ENCODE results near the gene RASGRP2.

RASGRP2 gene

GRCh38 chr11:64713781-64714363 lies 30.1 kb downstream of the RASGRP2 start:
- TF ChIP-seq CTCF (conservative IDR thresholded peaks at IDR 0.05) (no peak), ZFX (IDR thresholded peaks at IDR 0.05) (no peak)
- no peak overlapping the region for H3K27ac ChIP-seq

- TF ChIP-seq ZFX (IDR thresholded peaks at IDR 0.05) = no peak
- no peak for TF ChIP-seq CTCF (conservative IDR thresholded peaks at IDR 0.05)
- no peak overlapping the region for H3K27ac ChIP-seq
These were observed 30.8 kb downstream of the RASGRP2 start for GRCh38 chr11:64713016-64713707.

- TF ChIP-seq CTCF (conservative IDR thresholded peaks at IDR 0.05) (no peak), ZFX (IDR thresholded peaks at IDR 0.05) (no peak)
- no peak overlapping the region for H3K27ac ChIP-seq
These were observed 31.4 kb downstream of the RASGRP2 start for GRCh38 chr11:64712430-64713015.

- TF ChIP-seq ZFX (IDR thresholded peaks at IDR 0.05) (no peak), CTCF (conservative IDR thresholded peaks at IDR 0.05) (no peak)
- no peak overlapping the region for H3K27ac ChIP-seq
These were observed 32.0 kb downstream of the RASGRP2 start for GRCh38 chr11:64711956-64712362.

- TF ChIP-seq CTCF (conservative IDR thresholded peaks at IDR 0.05) = no peak
- TF ChIP-seq ZFX (IDR thresholded peaks at IDR 0.05) = no peak
- no peak overlapping the region for H3K27ac ChIP-seq
These were observed 32.6 kb downstream of the RASGRP2 start for GRCh38 chr11:64711138-64711955.

GRCh38 chr11:64710418-64711137 lies 33.4 kb downstream of the RASGRP2 start:
- H3K27ac ChIP-seq = no peak overlapping the region
- TF ChIP-seq ZFX (IDR thresholded peaks at IDR 0.05) = no peak
- no peak for TF ChIP-seq CTCF (conservative IDR thresholded peaks at IDR 0.05)

Measured in C4-2B (cell line).